Measurements from ENCODE around the gene JAKMIP3.

- TF ChIP-seq CTCF (IDR thresholded peaks at IDR 0.05), result no peak
- no peak for TF ChIP-seq POLR2A (IDR thresholded peaks at IDR 0.05)
- TF ChIP-seq EP300 (IDR thresholded peaks at IDR 0.05), result no peak
These were observed 8.5 kb upstream of the JAKMIP3 start for GRCh38 chr10:132057191-132057681.
